ENCODE measurements around the gene TIMP2.
A peak's percentile ranks its signal among the peaks of the same experiment; 100 is the strongest.
"Not testable (repeated sequence)": the region's sequence is repeated elsewhere in the genome, so short reads cannot be mapped to it uniquely, and the experiment has no call there.

The TIMP2 gene

GRCh38 chr17:78925234-78925633 is at the start of gene TIMP2:
Gene TIMP2, minus strand, starts transcription at chr17:78925387. Its CDS starts 299 bp downstream, at chr17:78925088.
- DNase-seq, result peak; percentile 49

DNA sequence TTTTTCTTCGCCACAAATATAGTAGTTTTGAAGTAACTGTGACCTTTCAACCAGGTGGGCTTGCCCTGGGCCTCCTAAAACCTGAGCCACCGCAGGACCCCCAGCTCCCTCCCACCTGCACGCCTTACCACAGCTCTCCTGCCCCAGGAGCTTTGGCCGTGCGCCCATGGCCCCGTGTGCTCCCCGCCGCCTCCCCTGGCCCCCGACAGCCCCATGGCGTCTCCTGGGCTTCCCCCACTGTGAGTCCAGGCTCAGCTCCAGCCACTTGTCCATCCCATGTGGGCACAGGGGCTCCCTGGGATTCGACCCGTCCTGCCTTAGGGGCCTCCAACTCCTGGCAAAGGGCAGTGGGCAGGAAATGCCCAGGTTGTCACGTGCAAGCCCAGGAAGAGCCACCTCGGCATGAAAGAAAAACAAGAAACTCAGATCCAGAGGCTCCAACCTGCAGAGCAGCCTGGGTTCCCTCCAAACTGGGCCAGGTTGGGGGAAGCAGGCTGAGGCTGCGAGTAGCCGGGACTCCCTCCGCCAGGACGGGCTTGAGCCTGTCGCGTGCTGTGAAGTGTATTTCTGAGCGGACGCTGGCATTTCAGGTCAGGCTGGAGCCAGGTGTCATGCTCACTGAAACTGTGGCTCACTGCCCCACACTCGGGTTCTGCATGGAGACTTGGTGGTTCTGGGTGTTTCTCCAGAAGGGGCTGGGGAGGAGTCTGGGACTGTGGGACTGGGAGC is 48.8 kb upstream of the TIMP2 start:
- DNase-seq, result no peak

- no peak for DNase-seq
Measured at GRCh38 chr17:78973196-78973595, 48.0 kb upstream of the TIMP2 start.

GRCh38 chr17:78972507-78973105 is 47.4 kb upstream of the TIMP2 start:
- no peak for DNase-seq

DNA sequence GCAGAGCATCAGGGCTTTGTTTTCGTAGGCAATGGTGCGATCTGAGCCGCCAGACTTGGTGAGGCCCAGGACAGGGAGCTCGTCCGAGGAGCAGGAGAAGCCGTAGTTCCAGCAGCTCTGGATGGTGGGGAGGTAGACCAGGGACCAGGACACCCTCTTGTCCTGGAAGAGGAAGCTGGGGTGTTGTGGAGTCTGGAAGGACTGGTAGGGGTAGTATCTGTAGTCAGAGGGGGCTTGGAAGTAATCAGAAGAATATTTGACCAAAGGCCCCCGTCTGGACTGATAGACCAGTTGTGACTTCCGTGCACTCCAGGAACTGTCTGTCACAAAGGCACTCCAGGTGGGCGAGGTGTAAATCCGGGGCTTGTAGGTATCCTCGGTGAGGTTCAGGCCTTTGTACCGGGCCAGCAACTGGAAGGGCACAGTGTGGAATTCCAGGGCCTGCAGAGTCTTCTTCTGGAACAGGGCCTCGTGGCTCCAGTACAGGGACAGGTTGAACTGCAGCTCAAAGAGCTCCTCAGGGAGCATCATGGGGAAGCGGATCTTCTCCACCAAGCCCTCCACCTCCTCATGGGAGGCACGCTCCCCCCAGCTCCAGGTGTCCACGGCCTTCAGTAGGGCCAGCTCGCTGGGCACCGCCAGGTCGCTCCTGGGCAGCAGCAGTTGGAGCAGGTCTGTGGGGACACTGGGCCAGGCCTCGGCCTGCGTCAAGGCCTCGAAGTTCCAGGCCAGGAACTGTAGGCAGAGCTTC is 46.7 kb upstream of the TIMP2 start:
- DNase-seq, result no peak

- peak; percentile 47 for DNase-seq
Measured at GRCh38 chr17:78970834-78971755, 45.9 kb upstream of the TIMP2 start.

DNA sequence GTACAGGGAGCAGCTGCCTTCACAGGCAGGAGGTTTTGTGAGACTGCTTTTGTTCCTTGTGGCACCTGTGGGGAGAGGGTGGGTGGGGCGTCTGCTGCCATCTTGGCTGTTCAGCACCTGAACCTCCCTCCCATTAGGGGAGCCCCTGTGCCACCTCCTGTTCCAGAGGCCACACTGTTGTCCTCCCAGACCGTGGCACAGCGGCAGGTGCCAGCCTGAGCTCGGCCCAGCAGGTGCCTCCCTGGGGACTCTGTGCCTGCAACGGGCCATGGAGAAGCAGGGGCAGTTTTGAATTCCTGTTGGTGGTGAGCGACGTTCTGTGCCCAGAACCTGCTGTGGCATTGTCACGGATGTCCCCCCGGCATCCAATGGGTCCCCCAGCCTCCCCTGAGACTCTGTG is 44.7 kb upstream of the TIMP2 start:
- no peak for DNase-seq

DNA sequence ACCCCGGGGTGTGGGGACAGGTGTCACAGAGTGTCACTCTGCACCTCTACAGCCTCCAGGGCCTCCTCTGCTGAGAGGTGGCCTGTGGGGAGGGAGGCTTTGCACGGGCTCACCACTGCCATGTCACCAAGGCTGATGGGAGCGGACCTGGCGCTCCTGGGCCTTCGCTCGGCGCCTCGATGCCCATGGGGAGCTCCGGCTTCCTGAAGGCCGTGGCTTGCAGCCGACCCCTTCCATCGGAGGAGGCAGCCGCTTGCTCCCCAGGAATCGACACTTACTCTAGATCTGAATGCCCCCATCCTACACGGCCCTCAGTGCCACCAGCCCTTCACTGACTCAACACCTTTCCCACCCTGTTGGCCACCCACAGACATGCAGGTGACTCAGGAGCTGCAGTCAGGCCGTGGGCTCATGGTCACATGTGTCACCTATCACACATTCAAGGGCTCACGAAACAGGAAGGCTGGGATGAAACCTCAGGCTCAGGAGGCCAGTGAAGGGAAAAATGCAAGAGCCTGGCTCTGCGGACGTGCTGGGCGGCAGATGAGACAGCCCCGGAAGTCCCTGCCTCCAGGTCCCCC is 42.7 kb upstream of the TIMP2 start:
- DNase-seq, result no peak

DNA sequence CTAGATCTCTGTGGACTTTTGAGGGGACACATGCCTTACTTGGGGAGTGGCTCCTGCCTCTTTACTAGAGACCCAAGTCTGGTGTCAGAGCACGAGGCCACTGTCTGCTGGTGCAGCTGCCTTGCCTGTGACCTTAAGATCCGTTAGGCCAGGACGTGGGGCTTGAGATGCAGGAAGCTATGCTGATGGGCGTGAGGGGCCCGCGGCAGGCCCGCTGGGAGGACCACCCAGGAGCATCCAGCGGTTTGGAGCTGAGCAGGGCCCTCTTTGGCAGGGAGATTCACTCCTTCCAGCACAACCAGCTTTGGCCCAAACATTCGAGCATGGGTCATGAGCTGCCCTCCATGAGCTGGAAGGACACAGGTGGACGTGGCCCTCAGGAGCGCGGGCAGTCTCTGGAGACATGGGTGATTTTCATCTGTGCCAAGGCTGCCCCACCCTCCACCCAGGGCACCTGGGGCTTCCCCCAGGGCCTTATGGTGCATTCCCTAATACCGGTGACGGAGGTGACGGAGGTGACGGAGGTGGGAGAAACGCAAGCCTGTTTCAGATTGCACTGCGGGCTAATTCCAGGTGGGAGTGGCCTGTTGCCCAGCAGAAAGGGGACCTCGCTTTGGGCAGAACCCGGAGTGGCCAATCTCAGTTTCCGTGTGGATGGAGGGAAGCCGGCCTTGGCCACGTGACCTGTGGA is 41.9 kb upstream of the TIMP2 start:
- no peak for DNase-seq

DNA sequence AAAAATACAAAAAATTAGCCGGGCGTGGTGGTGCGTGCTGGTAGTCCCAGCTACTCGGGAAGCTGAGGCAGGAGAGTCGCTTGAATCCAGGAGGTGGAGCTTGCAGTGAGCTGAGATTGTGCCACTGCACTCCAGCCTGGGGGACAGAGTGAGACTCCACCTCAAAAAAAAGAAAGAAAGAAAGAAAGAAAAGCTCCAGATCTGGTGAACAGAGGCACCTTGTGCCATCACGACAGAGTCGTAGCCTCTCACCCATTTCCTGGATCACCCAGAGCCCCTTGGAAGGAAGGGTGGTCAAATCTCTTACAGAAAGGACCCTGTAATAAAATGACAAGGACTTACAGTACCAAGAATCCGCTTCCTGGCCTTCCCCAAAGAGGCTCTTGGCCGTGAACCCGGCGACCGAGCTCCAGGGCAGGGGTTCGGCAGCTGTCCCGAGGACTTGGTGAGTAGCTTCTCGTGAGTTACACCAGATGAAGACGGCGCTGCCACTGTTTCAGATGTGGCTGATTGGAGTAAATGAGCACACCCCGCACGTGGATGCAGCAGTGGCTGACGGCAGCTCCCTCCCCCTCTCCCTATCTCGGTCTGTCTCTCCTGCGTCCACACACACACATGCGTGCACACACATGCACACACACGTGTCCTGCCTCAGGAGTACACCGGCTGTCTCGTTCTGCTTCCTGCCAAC is 41.1 kb upstream of the TIMP2 start:
- no peak for DNase-seq

DNA sequence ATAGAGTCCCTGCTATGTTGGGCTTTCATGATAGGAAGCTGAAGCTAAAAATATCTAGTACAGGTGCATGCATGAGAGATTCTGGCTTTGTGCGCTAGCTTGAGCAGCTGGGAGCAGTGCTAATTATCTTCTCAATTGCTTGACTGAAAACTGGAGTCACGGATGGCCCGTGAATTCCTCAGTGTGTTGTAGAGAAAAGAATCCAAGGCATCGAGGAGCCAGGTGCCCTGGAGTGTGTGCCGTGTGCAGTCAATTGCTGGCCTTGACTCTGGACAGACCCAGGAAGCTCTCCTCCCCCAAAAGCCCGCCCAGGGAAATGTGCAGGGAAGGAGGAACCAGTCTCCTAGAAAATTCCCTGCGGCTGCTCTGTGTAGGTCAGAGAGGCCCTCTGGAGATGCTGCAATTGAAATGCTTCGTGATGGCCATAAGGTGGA is 40.3 kb upstream of the TIMP2 start:
- no peak for DNase-seq

- no peak for DNase-seq
Measured at GRCh38 chr17:78963378-78963777, 38.2 kb upstream of the TIMP2 start.

DNA sequence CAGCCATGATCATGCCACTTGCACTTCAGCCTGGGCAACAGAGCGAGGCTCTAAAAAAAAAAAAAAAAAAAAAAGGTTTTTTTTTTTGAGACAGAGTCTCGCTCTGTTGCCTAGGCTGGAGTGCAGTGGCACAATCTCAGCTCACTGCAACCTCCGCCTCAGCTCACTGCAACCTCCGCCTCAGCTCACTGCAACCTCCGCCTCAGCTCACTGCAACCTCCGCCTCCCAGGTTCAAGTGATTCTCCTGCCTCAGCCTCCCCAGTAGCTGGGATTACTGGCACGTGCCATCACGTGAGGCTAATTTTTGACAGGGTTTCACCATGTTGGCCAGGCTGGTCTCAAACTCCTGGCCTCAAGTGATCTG is 37.8 kb upstream of the TIMP2 start:
- DNase-seq, result not testable (repeated sequence)

GRCh38 chr17:78962345-78962983 is 37.3 kb upstream of the TIMP2 start:
- no peak for DNase-seq

- no peak for DNase-seq
Measured at GRCh38 chr17:78961571-78961970, 36.4 kb upstream of the TIMP2 start.

DNA sequence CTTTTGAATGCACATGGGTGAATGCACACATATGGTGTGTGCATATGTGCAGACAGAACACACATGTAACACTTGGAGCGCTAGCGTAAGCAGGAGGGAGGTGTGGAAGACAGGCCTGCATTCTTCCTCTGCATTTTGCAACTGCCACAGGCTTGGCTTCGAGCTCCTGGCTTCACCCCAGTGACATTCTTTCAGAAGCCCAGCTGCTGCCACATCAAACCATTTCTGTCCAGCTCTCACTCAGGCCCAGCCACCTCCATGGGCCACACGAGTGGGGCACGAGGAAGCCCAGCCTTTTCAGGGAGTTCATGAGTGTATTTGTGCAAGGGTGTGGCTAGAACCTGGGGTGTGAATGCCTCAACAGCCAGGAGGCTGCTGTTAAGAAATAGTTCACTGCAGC is 35.7 kb upstream of the TIMP2 start:
- no peak for DNase-seq

DNA sequence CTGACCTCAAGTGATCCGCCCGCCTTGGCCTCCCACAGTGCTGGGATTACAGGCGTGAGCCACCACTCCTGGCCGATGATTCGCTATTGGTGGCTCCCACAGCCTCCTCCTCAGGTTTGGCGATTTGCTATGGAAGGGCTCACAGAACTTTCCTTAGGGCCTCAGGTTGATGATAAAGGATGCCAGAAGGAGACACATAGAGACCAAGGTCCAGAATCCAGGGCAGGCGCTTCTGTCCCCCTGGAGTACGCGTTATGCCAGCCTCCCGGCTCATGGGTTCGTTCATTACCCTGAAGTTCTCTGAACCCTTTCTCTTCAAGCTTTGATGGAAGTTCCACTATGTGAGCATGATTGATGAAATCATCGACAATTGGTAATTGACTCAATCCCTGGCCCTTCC is 34.6 kb upstream of the TIMP2 start:
- no peak for DNase-seq

DNA sequence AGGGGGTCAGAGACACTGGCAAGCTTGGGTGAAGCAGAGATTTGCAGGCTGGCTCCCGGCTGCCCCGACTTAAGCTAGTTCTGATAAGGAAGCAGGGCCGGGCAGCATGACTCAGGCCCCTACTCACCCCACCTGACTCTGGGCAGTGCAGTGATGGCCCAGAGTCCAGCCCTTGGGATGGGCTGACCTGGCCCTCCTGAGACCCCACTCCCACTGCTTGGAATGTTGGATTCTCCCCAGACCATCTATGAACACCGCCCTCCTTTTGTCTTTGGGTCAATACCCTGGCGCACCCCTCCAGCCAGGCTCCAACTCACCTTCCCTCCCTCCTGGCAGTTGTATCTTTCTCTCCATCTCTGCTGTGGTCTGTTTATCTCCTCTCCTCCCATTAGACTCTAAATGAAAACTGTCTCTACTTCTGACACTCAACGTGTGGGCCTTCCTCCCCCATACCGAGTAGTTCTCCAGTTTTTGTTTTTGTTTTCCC is 33.5 kb upstream of the TIMP2 start:
- peak; percentile 7 for DNase-seq

DNA sequence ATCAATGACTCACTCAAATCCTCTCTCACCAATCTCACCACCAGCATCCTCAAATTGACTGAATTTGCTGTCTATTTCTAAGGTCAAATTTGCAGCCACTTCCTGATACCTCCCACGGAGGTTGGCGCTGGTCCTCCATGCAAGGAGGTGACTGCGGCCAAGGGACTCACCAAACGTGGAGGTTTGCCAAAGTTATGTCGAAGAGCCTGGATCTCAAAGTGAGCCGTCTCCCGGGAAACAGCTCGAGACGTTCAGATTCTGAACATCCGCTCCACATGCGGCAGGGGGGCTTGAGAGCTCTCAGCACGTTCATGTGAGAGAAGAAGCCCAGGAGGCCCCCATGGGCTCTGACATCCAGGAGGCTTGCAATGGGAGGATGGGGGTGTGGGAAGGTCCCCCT is 31.9 kb upstream of the TIMP2 start:
- no peak for DNase-seq

- no peak for DNase-seq
Measured at GRCh38 chr17:78956254-78956653, 31.1 kb upstream of the TIMP2 start.

DNA sequence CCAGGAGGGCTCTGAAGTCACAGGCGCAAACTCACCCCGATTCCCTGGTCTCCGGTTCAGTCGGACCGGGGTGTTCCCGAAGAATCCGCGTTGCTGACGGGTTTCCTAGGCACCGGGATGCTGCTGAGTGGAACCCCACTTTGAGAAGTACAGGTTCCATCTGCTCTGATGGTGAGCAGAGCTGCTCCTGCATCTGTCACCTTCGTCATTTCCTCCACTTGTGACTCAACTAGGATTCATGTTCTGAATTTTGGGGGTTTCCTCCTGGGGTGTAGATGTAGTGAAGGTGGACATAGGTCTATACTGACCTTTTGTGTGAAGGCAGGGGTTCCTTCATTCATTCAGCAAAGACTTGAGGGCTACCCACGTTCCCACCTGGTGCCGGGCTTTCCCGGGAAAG is 29.5 kb upstream of the TIMP2 start:
- no peak for DNase-seq

Data from amniotic stem cell (primary cell).